ENCODE data around the gene PNO1.

The PNO1 gene

DNA sequence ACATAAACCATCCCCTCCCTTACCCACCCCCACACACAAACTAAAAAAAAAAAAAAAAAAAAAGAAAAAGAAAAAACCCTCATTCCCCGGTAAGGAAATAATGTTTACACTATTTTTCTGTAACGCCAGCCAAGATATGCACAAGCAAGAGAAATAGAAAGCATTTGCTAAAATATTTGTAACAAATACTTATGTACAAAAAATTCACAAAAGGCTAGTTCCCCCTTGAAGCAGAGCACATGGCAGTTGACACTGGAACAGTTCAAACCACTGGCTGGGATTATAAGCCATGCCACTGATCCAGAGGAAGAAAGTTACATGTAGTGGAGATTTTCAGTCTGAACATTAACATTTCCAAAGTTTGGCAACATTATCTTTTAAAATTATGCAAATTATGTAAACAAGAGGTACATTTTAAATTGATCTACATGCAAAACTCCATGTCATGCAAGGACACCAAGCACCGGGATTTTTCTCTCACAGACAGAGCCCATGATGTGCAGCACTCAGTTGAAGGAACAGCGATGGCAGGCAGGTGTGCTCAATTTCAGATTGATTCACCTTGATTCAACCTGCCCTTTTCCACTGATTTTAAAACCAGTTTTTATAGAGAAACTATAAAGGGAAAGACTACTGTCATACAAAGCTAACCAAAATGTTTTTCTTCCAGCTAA is 21.4 kb downstream of the PNO1 start:
- H3K27ac ChIP-seq = no peak overlapping the region
- no peaks in the 10 kb centered on the region for H3K36me3 ChIP-seq (ENCODE audit: control insufficient read depth, insufficient read depth, low read length)
- H3K79me2 ChIP-seq = no peaks in the 10 kb centered on the region
- H3K4me1 ChIP-seq = peaks cover 4% of the 10 kb centered on the region
- no peak overlapping the region for H3K4me2 ChIP-seq (ENCODE audit: low read length)
- TF ChIP-seq, protein P1, sequence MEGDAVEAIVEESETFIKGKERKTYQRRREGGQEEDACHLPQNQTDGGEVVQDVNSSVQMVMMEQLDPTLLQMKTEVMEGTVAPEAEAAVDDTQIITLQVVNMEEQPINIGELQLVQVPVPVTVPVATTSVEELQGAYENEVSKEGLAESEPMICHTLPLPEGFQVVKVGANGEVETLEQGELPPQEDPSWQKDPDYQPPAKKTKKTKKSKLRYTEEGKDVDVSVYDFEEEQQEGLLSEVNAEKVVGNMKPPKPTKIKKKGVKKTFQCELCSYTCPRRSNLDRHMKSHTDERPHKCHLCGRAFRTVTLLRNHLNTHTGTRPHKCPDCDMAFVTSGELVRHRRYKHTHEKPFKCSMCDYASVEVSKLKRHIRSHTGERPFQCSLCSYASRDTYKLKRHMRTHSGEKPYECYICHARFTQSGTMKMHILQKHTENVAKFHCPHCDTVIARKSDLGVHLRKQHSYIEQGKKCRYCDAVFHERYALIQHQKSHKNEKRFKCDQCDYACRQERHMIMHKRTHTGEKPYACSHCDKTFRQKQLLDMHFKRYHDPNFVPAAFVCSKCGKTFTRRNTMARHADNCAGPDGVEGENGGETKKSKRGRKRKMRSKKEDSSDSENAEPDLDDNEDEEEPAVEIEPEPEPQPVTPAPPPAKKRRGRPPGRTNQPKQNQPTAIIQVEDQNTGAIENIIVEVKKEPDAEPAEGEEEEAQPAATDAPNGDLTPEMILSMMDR (IDR thresholded peaks at IDR 0.05) = no peak
- no peaks in the 10 kb centered on the region for H3K9me3 ChIP-seq (ENCODE audit: control insufficient read depth, low read length)
- no peak overlapping the region for H3K9ac ChIP-seq
- no peaks in the 10 kb centered on the region for H3K27me3 ChIP-seq (ENCODE audit: control insufficient read depth, insufficient read depth, low read length)
- H2AFZ ChIP-seq = no peak overlapping the region
- H3K4me3 ChIP-seq (ENCODE audit: low read depth, low read length) = no peak overlapping the region

DNA sequence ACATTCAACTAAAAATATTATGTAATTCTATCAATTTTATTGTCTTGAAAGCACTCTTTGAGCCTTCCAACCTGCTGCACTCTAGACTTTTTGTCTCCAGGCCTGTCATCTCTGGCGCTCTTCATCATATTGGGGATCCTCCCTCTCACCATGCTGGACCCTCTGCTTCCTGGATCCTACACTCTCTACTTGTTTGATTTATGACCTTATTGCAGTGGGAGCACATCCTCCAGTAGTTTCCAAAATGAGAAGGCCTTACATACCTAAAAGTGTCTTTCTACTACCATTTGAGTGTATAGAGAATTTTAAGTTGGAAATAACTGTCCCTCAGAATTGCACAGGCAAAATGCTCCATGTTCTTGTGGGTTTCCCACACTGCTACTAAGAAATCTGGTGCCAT is 25.2 kb downstream of the PNO1 start:
- no peaks in the 10 kb centered on the region for H3K9me3 ChIP-seq (ENCODE audit: control insufficient read depth, low read length)
- H3K36me3 ChIP-seq (ENCODE audit: control insufficient read depth, insufficient read depth, low read length) = no peaks in the 10 kb centered on the region
- TF ChIP-seq, protein P1 (IDR thresholded peaks at IDR 0.05) = no peak
- H3K4me1 ChIP-seq = peaks cover 8% of the 10 kb centered on the region
- H3K9ac ChIP-seq = no peak overlapping the region
- peaks cover 5% of the 10 kb centered on the region for H3K79me2 ChIP-seq
- H3K4me2 ChIP-seq (ENCODE audit: low read length) = no peak overlapping the region
- no peak overlapping the region for H3K4me3 ChIP-seq (ENCODE audit: low read depth, low read length)
- no peak overlapping the region for H2AFZ ChIP-seq
- no peaks in the 10 kb centered on the region for H3K27me3 ChIP-seq (ENCODE audit: control insufficient read depth, insufficient read depth, low read length)
- H3K27ac ChIP-seq = no peak overlapping the region

DNA sequence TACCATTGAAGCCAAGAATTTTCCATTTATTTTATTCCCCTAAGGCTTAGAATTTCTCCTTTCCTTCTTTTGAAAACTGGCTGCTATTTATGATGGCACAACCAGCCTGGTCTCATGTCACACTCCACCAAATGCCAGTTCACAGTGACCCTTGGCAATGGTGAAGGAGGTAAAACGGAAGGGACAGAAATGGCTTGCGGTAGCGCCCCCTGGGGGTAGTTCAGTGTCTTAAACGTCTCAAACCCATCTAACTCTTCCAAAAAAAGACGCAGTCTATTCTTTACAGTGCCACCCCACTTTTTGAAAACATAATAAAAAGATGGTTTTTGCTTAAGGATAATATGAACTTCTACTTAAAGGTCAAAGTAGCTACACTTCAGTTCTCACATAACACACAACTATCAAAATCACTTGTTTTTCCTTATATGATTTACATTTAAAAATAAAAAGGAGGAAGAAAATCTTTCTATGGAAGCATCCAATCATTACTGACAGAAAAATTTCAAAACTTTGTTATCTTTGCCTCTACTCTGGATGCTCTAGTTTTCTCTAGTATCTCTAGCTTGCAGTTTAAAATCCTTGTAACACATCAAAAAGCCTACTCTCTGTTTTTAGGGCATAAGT is 28.0 kb downstream of the PNO1 start:
- Histone ChIP-seq H3K4me2 (ENCODE audit: low read length) (no peak overlapping the region), H3K4me3 (ENCODE audit: low read depth, low read length) (no peak overlapping the region), H3K27ac (no peak overlapping the region), H3K4me1 (peaks cover 8% of the 10 kb centered on the region), H3K27me3 (ENCODE audit: control insufficient read depth, insufficient read depth, low read length) (no peaks in the 10 kb centered on the region), H3K9me3 (ENCODE audit: control insufficient read depth, low read length) (no peaks in the 10 kb centered on the region), H3K79me2 (peaks cover 8% of the 10 kb centered on the region), H3K36me3 (ENCODE audit: control insufficient read depth, insufficient read depth, low read length) (no peaks in the 10 kb centered on the region), H3K9ac (no peak overlapping the region), H2AFZ (no peak overlapping the region)
- TF ChIP-seq, protein P1 (IDR thresholded peaks at IDR 0.05) = peak; percentile 48

DNA sequence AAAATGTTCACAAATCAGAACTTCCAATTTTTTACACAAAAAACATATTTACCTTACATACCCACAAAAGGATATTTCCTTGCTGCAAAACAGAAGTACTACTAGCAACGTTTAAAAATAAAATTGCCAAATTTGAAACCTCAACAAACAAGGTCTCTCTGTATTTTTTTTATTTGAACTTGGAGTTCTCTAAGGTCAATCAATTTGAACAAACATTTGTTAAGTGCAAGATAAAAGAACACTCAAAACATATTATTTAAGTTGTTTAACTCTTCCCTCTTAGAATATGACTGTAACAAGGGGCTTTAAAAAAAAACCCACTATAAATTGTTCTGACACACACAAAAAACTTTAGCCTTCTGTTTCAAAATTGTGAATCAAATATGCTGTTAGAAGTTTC is 29.6 kb downstream of the PNO1 start:
- Histone ChIP-seq H3K27me3 (ENCODE audit: control insufficient read depth, insufficient read depth, low read length) (no peaks in the 10 kb centered on the region), H3K79me2 (peaks cover 19% of the 10 kb centered on the region), H2AFZ (no peak overlapping the region), H3K27ac (no peak overlapping the region), H3K4me2 (ENCODE audit: low read length) (no peak overlapping the region), H3K4me3 (ENCODE audit: low read depth, low read length) (no peak overlapping the region), H3K9me3 (ENCODE audit: control insufficient read depth, low read length) (no peaks in the 10 kb centered on the region), H3K4me1 (peaks cover 8% of the 10 kb centered on the region), H3K9ac (no peak overlapping the region), H3K36me3 (ENCODE audit: control insufficient read depth, insufficient read depth, low read length) (no peaks in the 10 kb centered on the region)
- TF ChIP-seq, protein P1 (IDR thresholded peaks at IDR 0.05) = no peak

DNA sequence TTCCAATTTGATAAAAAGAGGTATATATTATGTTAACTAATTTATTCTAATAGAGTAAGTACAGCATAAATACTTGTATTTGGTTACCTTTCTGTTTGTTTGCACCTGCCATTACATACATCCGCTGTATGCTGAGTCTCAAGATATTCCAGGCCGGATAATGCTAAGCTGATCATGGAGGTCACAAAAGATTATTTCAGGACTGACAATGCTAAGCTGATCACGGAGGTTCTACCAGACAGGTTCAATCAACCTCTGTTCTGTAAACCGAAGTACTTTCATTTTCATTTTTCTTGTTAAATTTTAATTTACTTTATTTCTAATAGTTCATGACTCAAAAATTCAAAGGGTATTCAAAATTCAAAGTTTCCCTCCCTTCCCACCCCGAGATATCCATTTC is 31.1 kb downstream of the PNO1 start:
- no peaks in the 10 kb centered on the region for H3K36me3 ChIP-seq (ENCODE audit: control insufficient read depth, insufficient read depth, low read length)
- H2AFZ ChIP-seq = no peak overlapping the region
- peaks cover 9% of the 10 kb centered on the region for H3K4me1 ChIP-seq
- TF ChIP-seq, protein P1 (IDR thresholded peaks at IDR 0.05) = no peak
- H3K9me3 ChIP-seq (ENCODE audit: control insufficient read depth, low read length) = no peaks in the 10 kb centered on the region
- no peak overlapping the region for H3K9ac ChIP-seq
- H3K79me2 ChIP-seq = peaks cover 19% of the 10 kb centered on the region
- no peak overlapping the region for H3K27ac ChIP-seq
- no peaks in the 10 kb centered on the region for H3K27me3 ChIP-seq (ENCODE audit: control insufficient read depth, insufficient read depth, low read length)
- H3K4me2 ChIP-seq (ENCODE audit: low read length) = no peak overlapping the region
- no peak overlapping the region for H3K4me3 ChIP-seq (ENCODE audit: low read depth, low read length)

Data from parathyroid adenoma (tissue), 2 donors.